Stomach (tissue), 4 donors: ENCODE results near the gene JAK2.
"Not testable (repeated sequence)": the region's sequence is repeated elsewhere in the genome, so short reads cannot be mapped to it uniquely, and the experiment has no call there.

ENCODE experiments used
- CTCF ChIP-seq, 7 experiments: fragments of 450-650 bp in 4 of 7; fragments of 200-600 bp in 3 of 7; sonication (generic) in 3 of 7; IDR thresholded peaks; one replicate each; pipeline ENCODE4 v1.5.1; 2016 to 2019; ENCODE audit warnings: antibody characterized with exemption in 7 of 7, control low read depth in 2 of 7, mild to moderate bottlenecking in 1 of 7
- EP300 ChIP-seq: sonication (generic); formaldehyde crosslinking; IDR thresholded peaks from one replicate; pipeline ENCODE4 v1.6.1; 2017; ENCODE audit warnings: antibody characterized with exemption
- POLR2A ChIP-seq, 4 donors: fragments of 450-650 bp; IDR thresholded peaks; one replicate each; pipeline ENCODE4 v1.6.1; 2016; ENCODE audit warnings: antibody characterized with exemption in 4 of 4, control low read depth in 2 of 4, mild to moderate bottlenecking in 1 of 4, moderate library complexity in 1 of 4
- POLR2AphosphoS5 ChIP-seq, 3 donors: sonication (generic); formaldehyde crosslinking; IDR thresholded peaks; one replicate each; pipeline ENCODE4 v1.6.1; 2016; ENCODE audit warnings: antibody characterized with exemption in 3 of 3

- not testable (repeated sequence) for TF ChIP-seq CTCF (IDR thresholded peaks at IDR 0.05); POLR2A (IDR thresholded peaks at IDR 0.05); EP300; POLR2AphosphoS5 (IDR thresholded peaks at IDR 0.05)
Observed at GRCh38 chr9:4942042-4942691, 42.9 kb upstream of the JAK2 start.
